ENCODE data around the gene TBC1D1. TPM values are rescaled to one million over a fixed set of nuclear protein-coding genes. Genes with fewer than 3 reads are reported as not detected.

TBC1D1 gene
- total and polyA plus RNA-seq, 2 experiments from 2014 or later = 53.9 to 151 TPM

- TF ChIP-seq, protein P1, sequence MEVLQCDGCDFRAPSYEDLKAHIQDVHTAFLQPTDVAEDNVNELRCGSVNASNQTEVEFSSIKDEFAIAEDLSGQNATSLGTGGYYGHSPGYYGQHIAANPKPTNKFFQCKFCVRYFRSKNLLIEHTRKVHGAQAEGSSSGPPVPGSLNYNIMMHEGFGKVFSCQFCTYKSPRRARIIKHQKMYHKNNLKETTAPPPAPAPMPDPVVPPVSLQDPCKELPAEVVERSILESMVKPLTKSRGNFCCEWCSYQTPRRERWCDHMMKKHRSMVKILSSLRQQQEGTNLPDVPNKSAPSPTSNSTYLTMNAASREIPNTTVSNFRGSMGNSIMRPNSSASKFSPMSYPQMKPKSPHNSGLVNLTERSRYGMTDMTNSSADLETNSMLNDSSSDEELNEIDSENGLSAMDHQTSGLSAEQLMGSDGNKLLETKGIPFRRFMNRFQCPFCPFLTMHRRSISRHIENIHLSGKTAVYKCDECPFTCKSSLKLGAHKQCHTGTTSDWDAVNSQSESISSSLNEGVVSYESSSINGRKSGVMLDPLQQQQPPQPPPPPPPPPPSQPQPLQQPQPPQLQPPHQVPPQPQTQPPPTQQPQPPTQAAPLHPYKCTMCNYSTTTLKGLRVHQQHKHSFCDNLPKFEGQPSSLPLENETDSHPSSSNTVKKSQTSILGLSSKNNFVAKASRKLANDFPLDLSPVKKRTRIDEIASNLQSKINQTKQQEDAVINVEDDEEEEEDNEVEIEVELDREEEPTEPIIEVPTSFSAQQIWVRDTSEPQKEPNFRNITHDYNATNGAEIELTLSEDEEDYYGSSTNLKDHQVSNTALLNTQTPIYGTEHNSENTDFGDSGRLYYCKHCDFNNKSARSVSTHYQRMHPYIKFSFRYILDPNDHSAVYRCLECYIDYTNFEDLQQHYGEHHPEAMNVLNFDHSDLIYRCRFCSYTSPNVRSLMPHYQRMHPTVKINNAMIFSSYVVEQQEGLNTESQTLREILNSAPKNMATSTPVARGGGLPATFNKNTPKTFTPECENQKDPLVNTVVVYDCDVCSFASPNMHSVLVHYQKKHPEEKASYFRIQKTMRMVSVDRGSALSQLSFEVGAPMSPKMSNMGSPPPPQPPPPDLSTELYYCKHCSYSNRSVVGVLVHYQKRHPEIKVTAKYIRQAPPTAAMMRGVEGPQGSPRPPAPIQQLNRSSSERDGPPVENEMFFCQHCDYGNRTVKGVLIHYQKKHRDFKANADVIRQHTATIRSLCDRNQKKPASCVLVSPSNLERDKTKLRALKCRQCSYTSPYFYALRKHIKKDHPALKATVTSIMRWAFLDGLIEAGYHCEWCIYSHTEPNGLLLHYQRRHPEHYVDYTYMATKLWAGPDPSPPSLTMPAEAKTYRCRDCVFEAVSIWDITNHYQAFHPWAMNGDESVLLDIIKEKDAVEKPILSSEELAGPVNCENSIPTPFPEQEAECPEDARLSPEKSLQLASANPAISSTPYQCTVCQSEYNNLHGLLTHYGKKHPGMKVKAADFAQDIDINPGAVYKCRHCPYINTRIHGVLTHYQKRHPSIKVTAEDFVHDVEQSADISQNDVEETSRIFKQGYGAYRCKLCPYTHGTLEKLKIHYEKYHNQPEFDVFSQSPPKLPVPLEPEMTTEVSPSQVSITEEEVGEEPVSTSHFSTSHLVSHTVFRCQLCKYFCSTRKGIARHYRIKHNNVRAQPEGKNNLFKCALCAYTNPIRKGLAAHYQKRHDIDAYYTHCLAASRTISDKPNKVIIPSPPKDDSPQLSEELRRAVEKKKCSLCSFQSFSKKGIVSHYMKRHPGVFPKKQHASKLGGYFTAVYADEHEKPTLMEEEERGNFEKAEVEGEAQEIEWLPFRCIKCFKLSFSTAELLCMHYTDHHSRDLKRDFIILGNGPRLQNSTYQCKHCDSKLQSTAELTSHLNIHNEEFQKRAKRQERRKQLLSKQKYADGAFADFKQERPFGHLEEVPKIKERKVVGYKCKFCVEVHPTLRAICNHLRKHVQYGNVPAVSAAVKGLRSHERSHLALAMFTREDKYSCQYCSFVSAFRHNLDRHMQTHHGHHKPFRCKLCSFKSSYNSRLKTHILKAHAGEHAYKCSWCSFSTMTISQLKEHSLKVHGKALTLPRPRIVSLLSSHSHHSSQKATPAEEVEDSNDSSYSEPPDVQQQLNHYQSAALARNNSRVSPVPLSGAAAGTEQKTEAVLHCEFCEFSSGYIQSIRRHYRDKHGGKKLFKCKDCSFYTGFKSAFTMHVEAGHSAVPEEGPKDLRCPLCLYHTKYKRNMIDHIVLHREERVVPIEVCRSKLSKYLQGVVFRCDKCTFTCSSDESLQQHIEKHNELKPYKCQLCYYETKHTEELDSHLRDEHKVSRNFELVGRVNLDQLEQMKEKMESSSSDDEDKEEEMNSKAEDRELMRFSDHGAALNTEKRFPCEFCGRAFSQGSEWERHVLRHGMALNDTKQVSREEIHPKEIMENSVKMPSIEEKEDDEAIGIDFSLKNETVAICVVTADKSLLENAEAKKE (CRISPR knock-in tag; IDR thresholded peaks at IDR 0.05) = no peak
- TF ChIP-seq ZNF114 (CRISPR knock-in tag; IDR thresholded peaks at IDR 0.05) = no peak
- no peak for TF ChIP-seq NANOG (IDR thresholded peaks at IDR 0.05; ENCODE audit: borderline replicate concordance)
- TF ChIP-seq, protein P2, sequence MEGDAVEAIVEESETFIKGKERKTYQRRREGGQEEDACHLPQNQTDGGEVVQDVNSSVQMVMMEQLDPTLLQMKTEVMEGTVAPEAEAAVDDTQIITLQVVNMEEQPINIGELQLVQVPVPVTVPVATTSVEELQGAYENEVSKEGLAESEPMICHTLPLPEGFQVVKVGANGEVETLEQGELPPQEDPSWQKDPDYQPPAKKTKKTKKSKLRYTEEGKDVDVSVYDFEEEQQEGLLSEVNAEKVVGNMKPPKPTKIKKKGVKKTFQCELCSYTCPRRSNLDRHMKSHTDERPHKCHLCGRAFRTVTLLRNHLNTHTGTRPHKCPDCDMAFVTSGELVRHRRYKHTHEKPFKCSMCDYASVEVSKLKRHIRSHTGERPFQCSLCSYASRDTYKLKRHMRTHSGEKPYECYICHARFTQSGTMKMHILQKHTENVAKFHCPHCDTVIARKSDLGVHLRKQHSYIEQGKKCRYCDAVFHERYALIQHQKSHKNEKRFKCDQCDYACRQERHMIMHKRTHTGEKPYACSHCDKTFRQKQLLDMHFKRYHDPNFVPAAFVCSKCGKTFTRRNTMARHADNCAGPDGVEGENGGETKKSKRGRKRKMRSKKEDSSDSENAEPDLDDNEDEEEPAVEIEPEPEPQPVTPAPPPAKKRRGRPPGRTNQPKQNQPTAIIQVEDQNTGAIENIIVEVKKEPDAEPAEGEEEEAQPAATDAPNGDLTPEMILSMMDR (conservative IDR thresholded peaks at IDR 0.05; ENCODE audit: low read depth in 2 of 2) = no peak
- TF ChIP-seq CREB1 (CRISPR knock-in tag; IDR thresholded peaks at IDR 0.05; ENCODE audit: low read depth) = no peak
Observed at GRCh38 chr4:37896206-37896860, 5.4 kb downstream of the TBC1D1 start (continued).

GRCh38 chr4:37902212-37902611, 11.3 kb downstream of the TBC1D1 start:
- ATAC-seq (no peak), DNase-seq (ENCODE audit: low spot score) (no peak)
- H4K20me1 ChIP-seq (replicated peaks; ENCODE audit: insufficient read depth) = no peaks in the 10 kb centered on the region
- Mint-ChIP-seq H3K27ac (peak overlapping the region; percentile 15; the same call in 1 of the 2 replicates), H3K36me3 (ENCODE audit: low read depth) (peaks cover 2% of the 10 kb centered on the region; the same call in 1 of the 3 replicates), H3K4me3 (no peak overlapping the region), H3K4me1 (peaks cover 25% of the 10 kb centered on the region), H3K27me3 (ENCODE audit: insufficient read depth, low read depth, poor library complexity) (no peaks in the 10 kb centered on the region), H3K9me3 (no peaks in the 10 kb centered on the region)
- no peaks in the 10 kb centered on the region for H3K9me2 ChIP-seq (ENCODE audit: insufficient read depth)
- no peak overlapping the region; the same call in 1 of the 2 replicates for H2AFZ ChIP-seq
- no peaks in the 10 kb centered on the region for H3K27me3 ChIP-seq (ENCODE audit: insufficient read depth)
- no peaks in the 10 kb centered on the region for H3F3A ChIP-seq (replicated peaks; ENCODE audit: low read depth)
- H3K79me2 ChIP-seq (replicated peaks; ENCODE audit: insufficient read depth) = no peaks in the 10 kb centered on the region
- peak overlapping the region; percentile 60; the same call in 1 of the 2 replicates for H3K4me2 ChIP-seq
- no peak overlapping the region for H3K27ac ChIP-seq (ENCODE audit: low read depth)
- no peaks in the 10 kb centered on the region for H3K36me3 ChIP-seq (ENCODE audit: insufficient read depth)
- H3K4me1 ChIP-seq (ENCODE audit: insufficient read depth) = peaks cover 26% of the 10 kb centered on the region
- no peak overlapping the region for H3K4me3 ChIP-seq
- TF ChIP-seq NANOG (IDR thresholded peaks at IDR 0.05; ENCODE audit: borderline replicate concordance) = no peak
- TF ChIP-seq ETS1 (IDR thresholded peaks at IDR 0.05) = no peak

All from GM23338 (cell line).